Neural crest cell (in vitro differentiated cells): ENCODE data around the gene GAS2L2. TPM values are rescaled to one million over a fixed set of nuclear protein-coding genes. Genes with fewer than 3 reads are reported as not detected.
"Not testable (repeated sequence)": the region's sequence is repeated elsewhere in the genome, so short reads cannot be mapped to it uniquely, and the experiment has no call there.

Experiments used
- DNase-seq: peaks from one replicate; pipeline ENCODE4 v3.0.0; 2021; ENCODE audit warnings: low read depth, mixed read lengths, low spot score
- H3K27ac Mint-ChIP-seq: one replicate; pipeline ENCODE4 v1.8.0; 2021; ENCODE audit warnings: mild to moderate bottlenecking, mixed read lengths; ENCODE audit not compliant: unreplicated experiment
- H3K27me3 Mint-ChIP-seq: 2 replicates; pipeline ENCODE4 v1.8.0; 2021; ENCODE audit warnings: low read depth, mild to moderate bottlenecking, mixed read lengths
- H3K36me3 Mint-ChIP-seq: 2 replicates; pipeline ENCODE4 v1.8.0; 2021; ENCODE audit warnings: low read depth, mild to moderate bottlenecking, mixed read lengths
- H3K4me1 Mint-ChIP-seq: 2 replicates; pipeline ENCODE4 v1.8.0; 2021; ENCODE audit warnings: mixed read lengths
- H3K4me3 Mint-ChIP-seq: one replicate; pipeline ENCODE4 v1.8.0; 2021; ENCODE audit warnings: mild to moderate bottlenecking, mixed read lengths
- H3K9me3 Mint-ChIP-seq: 2 replicates; pipeline ENCODE4 v1.8.0; 2021; ENCODE audit warnings: mixed read lengths
- total RNA-seq: library from RNA; stranded (reverse); gene quantifications from 2 replicates; pipeline ENCODE4 v1.2.1, GENCODE V29; 2021
- TF ChIP-seq, protein P1 (sequence below): fragments of 200-600 bp; sonication (generic); conservative IDR thresholded peaks from 2 replicates; pipeline ENCODE4 v1.5.0; 2021; ENCODE audit warnings: antibody characterized with exemption, mild to moderate bottlenecking

GAS2L2 gene
- total RNA-seq, 1 donor from 2014 or later: 0.12 TPM

DNA sequence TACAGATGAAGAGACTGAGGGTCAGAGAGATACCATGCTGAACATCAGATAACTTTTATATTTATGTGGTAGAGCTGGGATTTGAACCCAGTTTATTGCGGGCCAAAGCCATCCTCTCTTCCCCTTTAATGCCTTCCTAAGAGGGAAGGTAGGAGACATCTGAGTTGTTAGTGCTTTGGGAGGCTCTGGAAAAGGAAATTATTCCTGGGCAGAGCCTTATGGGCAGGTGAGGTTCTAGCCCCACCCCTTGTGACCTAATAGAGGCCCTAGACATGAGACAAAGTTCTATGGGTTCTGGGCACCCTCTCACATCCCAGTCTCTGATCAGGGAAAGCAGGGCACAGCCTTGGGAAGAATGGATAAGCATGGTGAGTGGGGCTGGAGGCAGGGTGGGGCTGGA lies 7.5 kb upstream of the GAS2L2 start, which contains the start of gene C17orf50:
C17orf50 (plus strand) TSS at position 301 of the 400 bp plus-strand sequence; CDS start at position 356, 55 bp downstream.
- DNase-seq: no peak
- peaks cover 12% of the 10 kb centered on the region for H3K4me1 Mint-ChIP-seq
- no peak within 1 kb of the TSS for H3K4me3 Mint-ChIP-seq
- H3K36me3 Mint-ChIP-seq: no peaks in the 10 kb centered on the region
- H3K27ac Mint-ChIP-seq: no peak within 1 kb of the TSS
- H3K27me3 Mint-ChIP-seq: no peaks in the 10 kb centered on the region
- no peaks in the 10 kb centered on the region for H3K9me3 Mint-ChIP-seq
- TF ChIP-seq, protein P1, sequence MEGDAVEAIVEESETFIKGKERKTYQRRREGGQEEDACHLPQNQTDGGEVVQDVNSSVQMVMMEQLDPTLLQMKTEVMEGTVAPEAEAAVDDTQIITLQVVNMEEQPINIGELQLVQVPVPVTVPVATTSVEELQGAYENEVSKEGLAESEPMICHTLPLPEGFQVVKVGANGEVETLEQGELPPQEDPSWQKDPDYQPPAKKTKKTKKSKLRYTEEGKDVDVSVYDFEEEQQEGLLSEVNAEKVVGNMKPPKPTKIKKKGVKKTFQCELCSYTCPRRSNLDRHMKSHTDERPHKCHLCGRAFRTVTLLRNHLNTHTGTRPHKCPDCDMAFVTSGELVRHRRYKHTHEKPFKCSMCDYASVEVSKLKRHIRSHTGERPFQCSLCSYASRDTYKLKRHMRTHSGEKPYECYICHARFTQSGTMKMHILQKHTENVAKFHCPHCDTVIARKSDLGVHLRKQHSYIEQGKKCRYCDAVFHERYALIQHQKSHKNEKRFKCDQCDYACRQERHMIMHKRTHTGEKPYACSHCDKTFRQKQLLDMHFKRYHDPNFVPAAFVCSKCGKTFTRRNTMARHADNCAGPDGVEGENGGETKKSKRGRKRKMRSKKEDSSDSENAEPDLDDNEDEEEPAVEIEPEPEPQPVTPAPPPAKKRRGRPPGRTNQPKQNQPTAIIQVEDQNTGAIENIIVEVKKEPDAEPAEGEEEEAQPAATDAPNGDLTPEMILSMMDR: no peak

GRCh38 chr17:35757243-35757642 lies 4.2 kb upstream of the GAS2L2 start:
- no peak overlapping the region for H3K4me3 Mint-ChIP-seq
- TF ChIP-seq, protein P1: no peak

DNA sequence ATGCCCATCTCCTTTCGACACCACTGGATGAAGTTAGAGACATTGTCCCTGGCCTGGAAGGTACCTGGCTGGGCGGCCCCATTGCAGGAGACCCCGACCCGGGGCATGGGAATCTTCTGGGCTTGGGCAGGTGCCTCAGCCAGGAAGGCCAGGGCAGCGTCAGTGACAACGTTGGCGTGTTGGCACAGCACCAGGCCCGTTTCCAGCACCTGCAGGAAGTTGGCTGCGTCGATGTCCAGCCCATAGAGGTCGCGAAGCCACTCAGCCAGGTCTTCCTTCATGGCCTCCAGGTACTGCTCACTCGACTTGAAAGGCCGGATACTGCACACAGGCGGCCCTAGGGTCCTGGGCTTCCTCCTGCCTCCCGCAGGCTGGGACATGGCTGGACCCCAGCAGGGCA lies 568 bp downstream of the GAS2L2 start:
- H3K27me3 Mint-ChIP-seq: peaks cover 28% of the 10 kb centered on the region
- TF ChIP-seq, protein P1: no peak
- no peak overlapping the region for H3K4me3 Mint-ChIP-seq
- DNase-seq: no peak
- no peaks in the 10 kb centered on the region for H3K9me3 Mint-ChIP-seq
- H3K4me1 Mint-ChIP-seq: peaks cover 8% of the 10 kb centered on the region
- H3K27ac Mint-ChIP-seq: no peak overlapping the region
- no peaks in the 10 kb centered on the region for H3K36me3 Mint-ChIP-seq

More at GRCh38 chr17:35757243-35757642, 4.2 kb upstream of the GAS2L2 start:
- Mint-ChIP-seq H3K36me3 (no peaks in the 10 kb centered on the region), H3K4me1 (no peaks in the 10 kb centered on the region), H3K27ac (no peak overlapping the region), H3K9me3 (no peaks in the 10 kb centered on the region), H3K27me3 (no peaks in the 10 kb centered on the region)
- no peak for DNase-seq

GRCh38 chr17:35751541-35751940 lies 1.5 kb downstream of the GAS2L2 start:
- not testable (repeated sequence) for H3K4me1 Mint-ChIP-seq, H3K36me3 Mint-ChIP-seq, DNase-seq, H3K27ac Mint-ChIP-seq, H3K4me3 Mint-ChIP-seq, H3K9me3 Mint-ChIP-seq
- peaks cover 32% of the 10 kb centered on the region for H3K27me3 Mint-ChIP-seq

DNA sequence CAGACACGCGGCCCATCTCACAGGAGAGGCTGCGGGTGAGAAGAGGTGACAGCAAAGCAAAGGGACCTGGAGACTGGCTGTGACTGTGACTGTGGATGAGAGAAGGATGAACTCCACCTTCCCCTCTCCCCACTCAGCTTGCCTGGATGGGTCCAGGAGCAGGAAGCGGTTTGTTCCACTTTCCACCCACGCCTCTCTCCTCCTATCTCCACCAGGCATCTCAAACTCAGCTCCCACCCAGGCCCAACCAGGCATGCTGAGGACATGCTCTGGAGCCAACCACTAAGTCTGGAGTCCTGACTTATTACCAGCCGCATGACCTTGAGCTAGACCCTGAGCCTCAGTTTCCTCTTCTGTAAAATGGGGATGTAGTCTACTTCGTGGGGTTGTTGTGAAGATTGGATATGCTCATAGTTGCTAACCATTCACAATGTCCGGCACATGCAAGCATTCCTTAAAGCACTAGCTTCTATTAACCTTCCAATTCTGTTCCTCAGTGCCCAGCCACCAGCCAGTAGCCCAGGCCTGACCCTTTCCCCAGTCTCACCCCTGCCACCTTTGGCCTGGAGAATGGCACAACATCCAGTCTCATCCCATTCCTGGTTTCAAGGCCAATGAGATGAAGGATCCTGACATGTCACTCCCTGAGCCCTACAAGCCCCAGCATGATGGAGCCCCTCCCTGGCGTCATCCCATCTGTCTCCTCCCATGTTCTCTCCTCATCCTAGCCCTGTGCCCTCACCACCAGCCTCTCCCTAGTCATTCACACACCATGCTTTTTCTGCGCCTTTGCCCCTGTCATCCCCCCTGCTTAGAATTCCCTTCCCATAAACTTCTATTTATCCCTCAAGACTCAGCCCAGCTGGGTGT lies 2.3 kb downstream of the GAS2L2 start:
- H3K27me3 Mint-ChIP-seq: peaks cover 32% of the 10 kb centered on the region
- no peaks in the 10 kb centered on the region for H3K9me3 Mint-ChIP-seq
- H3K36me3 Mint-ChIP-seq: no peaks in the 10 kb centered on the region
- peaks cover 8% of the 10 kb centered on the region for H3K4me1 Mint-ChIP-seq
- TF ChIP-seq, protein P1: no peak
- no peak for DNase-seq
- H3K27ac Mint-ChIP-seq: no peak overlapping the region
- no peak overlapping the region for H3K4me3 Mint-ChIP-seq
